GM18511 (cell line): Measurements from ENCODE around the gene PCDHGA8.
"Not testable (repeated sequence)": the region's sequence is repeated elsewhere in the genome, so short reads cannot be mapped to it uniquely, and the experiment has no call there.

Experiments used
- ATAC-seq: cut with Tn5 transposase; IDR thresholded peaks from one replicate; pipeline ENCODE4 v1.9.1; 2021; ENCODE audit warnings: mild to moderate bottlenecking, moderate library complexity; ENCODE audit not compliant: unreplicated experiment

Gene PCDHGA8

DNA sequence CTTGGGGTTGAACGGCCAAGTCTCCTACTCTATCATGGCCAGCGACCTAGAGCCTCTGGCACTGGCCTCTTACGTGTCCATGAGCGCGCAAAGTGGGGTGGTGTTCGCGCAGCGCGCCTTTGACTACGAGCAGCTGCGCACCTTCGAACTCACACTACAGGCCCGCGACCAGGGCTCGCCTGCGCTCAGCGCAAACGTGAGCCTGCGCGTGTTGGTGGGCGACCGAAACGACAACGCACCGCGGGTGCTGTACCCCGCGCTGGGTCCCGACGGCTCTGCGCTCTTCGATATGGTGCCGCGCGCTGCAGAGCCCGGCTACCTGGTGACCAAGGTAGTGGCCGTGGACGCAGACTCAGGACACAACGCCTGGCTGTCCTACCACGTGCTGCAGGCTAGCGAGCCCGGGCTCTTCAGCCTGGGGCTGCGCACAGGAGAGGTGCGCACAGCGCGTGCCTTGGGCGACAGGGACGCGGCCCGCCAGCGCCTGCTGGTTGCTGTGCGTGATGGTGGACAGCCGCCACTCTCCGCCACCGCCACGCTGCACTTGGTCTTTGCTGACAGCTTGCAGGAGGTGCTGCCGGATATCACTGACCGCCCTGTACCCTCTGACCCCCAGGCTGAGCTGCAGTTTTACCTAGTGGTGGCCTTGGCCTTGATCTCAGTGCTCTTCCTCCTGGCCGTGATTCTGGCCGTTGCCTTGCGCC is 7.3 kb downstream of the PCDHGA8 start:
- ATAC-seq: no peak

DNA sequence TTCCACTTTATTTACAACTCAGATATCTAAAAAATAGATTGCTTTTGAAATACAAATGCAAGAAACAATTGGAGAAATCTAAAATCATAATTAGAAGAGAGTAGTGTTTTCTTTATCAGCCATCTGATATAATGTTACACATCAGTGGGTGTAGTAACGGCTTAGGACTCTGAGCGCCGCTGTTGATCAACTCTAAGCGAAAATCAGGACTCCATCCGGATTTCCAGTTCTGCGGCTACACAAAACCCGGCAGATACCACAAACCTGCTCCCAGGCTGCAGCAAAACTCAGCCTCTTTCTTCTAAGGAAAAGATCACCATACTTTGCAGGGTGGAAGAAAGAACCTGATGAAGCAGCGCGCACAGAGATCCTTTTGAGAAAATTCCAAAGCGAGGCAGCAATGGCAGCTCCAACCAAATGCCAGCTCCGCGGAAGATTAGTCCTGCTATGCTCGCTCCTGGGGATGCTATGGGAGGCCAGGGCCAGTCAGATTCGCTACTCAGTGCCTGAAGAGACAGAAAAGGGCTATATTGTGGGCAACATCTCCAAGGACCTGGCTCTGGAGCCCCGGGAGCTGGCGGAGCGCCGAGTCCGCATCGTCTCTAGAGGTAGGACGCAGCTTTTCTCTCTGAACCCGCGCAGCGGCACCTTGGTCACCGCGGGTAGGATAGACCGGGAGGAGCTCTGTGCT is 10.3 kb downstream of the PCDHGA8 start, which contains the start of gene PCDHGA9:
TSS of gene PCDHGA9 (plus strand) at position 226 of the 691 bp plus-strand sequence. CDS start at position 401, 175 bp downstream.
- no peak for ATAC-seq

DNA sequence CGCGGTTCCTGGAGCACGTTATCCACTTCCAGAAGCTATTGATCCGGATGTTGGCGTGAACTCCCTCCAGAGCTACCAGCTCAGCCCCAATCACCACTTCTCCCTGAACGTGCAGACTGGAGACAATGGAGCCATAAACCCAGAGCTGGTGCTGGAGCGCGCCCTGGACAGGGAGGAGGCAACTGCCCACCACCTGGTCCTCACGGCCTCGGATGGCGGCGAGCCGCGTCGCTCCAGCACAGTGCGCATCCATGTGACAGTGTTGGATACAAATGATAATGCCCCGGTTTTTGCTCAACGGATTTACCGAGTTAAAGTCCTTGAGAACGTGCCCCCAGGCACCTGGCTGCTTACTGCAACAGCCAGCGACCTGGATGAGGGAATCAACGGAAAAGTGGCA is 11.0 kb downstream of the PCDHGA8 start:
- no peak for ATAC-seq

DNA sequence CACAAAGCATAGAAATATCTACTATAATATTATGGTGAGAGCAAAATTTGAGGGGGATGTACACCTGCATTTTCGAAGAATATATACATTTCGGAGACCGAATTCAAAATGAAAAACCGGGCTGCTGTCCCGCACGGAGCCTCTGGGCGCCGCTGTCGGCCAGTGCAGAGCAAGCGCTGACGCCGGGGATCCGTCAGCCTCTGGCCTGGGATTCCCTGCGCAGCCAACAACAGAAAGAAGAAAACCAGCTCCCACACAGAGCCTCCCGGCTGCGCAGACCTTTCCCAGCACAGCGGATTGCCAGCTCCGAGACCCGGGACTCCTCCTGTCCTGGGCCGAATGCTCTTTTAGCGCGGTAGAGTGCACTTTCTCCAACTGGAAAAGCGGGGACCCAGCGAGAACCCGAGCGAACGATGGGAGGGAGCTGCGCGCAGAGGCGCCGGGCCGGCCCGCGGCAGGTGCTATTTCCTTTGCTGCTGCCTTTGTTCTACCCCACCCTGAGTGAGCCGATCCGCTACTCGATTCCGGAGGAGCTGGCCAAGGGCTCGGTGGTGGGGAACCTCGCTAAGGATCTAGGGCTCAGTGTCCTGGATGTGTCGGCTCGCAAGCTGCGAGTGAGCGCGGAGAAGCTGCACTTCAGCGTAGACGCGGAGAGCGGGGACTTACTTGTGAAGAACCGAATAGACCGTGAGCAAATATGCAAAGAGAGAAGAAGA is 15.5 kb downstream of the PCDHGA8 start, which contains the start of gene PCDHGB6:
TSS of gene PCDHGB6 (plus strand) at position 232 of the 716 bp plus-strand sequence. CDS start at position 414, 182 bp downstream.
- peak; percentile 86 for ATAC-seq

DNA sequence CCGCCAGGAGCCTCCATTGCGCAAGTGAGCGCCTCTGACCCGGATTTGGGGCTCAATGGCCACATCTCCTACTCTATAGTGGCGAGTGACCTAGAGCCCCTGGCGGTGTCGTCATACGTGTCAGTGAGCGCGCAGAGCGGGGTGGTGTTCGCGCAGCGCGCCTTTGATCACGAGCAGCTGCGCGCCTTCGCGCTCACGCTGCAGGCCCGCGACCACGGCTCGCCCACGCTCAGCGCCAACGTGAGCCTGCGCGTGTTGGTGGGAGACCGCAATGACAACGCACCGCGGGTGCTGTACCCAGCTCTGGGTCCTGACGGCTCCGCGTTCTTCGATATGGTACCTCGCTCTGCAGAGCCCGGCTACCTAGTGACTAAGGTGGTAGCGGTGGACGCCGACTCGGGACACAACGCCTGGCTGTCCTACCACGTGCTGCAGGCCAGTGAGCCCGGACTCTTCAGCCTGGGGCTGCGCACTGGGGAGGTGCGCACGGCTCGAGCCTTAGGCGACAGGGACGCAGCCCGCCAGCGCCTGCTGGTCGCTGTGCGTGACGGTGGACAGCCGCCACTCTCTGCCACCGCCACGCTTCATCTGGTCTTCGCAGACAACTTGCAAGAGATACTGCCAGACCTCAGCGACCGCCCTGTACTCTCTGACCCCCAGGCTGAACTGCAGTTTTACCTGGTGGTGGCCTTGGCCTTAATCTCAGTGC is 17.3 kb downstream of the PCDHGA8 start:
- no peak for ATAC-seq

DNA sequence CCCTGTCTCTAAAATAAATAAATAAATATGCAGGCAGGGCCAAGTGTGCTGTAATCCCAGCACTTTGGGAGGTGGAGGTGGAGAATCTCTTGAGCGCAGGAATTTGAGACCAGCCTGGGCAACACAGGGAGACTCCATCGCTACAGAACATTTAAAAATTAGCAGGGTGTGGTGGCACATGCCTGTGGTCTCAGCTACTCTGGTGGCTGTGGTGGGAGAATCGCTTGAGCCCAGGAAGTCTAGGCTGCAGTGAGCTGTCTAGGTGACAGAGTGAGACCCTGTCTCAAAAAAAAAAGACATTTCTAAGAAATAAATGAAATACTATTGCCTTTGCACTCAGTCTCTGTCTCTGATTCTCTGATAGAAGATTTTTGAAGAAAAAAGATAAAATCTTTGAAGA is 19.1 kb downstream of the PCDHGA8 start:
- no peak for ATAC-seq

DNA sequence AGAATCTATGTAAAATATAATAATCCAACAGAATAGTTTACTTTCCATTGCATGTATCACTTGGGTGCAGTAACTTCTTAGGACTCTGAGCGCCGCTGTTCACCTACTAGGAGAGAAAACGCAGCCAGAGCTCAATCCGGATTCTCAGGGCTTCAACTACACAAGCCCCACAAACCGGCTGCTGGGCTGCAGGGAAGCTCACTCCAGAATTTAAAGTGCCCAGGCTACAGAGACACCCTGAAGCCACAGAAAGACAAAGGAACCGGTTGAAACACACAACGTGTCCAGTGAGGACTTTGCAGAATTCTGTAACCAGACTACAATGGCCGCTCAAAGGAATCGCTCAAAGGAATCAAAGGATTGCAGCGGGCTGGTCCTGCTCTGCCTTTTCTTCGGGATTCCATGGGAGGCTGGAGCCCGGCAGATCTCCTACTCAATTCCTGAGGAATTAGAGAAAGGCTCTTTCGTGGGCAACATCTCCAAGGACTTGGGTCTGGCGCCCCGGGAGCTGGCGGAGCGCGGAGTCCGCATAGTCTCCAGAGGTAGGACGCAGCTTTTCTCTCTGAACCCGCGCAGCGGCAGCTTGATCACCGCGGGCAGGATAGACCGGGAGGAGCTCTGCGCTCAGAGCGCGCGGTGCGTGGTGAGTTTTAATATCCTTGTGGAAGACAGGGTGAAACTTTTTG is 20.6 kb downstream of the PCDHGA8 start, which contains the start of gene PCDHGA10:
TSS of gene PCDHGA10 (plus strand) at position 134 of the 686 bp plus-strand sequence. CDS start at position 323, 189 bp downstream.
- ATAC-seq: peak; percentile 87

DNA sequence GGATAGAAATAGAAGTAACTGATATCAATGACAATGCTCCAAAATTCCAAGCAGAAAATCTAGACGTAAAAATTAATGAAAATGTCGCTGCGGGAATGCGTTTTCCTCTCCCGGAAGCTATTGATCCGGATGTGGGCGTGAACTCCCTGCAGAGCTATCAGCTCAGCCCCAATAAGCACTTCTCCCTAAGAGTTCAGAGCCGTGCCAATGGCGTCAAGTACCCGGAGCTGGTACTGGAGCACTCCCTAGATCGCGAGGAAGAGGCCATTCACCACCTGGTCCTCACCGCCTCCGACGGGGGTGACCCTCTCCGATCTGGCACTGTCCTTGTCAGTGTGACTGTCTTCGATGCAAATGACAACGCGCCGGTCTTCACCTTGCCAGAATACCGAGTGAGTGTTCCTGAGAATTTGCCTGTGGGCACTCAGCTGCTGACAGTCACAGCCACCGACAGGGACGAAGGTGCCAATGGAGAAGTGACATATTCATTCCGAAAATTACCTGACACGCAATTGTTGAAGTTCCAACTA is 21.2 kb downstream of the PCDHGA8 start:
- peak; percentile 39 for ATAC-seq

DNA sequence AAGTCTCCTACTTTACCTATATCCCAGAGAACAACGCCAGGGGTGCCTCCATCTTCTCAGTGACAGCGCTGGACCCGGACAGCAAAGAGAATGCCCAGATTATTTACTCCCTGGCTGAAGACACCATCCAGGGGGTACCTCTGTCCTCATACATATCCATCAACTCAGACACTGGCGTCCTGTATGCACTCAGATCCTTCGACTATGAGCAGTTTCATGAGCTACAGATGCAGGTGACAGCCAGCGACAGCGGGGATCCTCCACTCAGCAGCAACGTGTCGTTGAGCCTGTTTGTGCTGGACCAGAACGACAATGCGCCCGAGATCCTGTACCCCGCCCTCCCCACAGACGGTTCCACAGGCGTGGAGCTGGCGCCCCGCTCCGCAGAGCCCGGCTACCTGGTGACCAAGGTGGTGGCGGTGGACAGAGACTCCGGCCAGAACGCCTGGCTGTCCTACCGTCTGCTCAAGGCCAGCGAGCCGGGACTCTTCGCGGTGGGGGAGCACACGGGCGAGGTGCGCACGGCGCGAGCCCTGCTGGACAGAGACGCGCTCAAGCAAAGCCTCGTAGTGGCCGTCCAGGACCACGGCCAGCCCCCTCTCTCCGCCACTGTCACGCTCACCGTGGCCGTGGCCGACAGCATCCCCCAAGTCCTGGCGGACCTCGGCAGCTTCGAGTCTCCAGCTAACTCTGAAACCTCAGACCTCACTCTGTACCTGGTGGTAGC is 22.3 kb downstream of the PCDHGA8 start:
- ATAC-seq: not testable (repeated sequence)

DNA sequence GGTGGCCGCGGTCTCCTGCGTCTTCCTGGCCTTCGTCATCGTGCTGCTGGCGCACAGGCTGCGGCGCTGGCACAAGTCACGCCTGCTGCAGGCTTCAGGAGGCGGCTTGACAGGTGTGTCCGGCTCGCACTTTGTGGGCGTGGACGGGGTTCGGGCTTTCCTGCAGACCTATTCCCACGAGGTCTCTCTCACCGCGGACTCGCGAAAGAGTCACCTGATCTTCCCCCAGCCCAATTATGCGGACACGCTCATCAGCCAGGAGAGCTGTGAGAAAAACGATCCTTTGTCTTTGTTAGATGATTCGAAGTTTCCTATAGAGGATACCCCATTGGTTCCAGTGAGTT is 22.8 kb downstream of the PCDHGA8 start:
- not testable (repeated sequence) for ATAC-seq

DNA sequence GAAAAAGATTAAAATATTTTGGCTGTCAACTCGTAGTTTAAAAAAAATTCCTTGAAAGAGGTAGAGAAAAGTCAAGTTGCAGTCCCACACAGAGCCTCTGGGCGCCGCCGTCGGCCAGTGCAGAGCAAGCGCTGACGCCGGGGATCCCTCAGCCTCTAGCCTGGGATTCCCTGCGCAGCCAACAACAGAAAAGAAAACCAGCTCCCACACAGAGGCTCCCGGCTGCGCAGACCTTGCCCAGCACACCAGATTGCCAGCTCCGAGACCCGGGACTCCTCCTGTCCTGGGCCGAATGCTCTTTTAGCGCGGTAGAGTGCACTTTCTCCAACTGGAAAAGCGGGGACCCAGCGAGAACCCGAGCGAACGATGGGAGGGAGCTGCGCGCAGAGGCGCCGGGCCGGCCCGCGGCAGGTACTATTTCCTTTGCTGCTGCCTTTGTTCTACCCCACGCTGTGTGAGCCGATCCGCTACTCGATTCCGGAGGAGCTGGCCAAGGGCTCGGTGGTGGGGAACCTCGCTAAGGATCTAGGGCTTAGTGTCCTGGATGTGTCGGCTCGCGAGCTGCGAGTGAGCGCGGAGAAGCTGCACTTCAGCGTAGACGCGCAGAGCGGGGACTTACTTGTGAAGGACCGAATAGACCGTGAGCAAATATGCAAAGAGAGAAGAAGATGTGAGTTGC is 25.2 kb downstream of the PCDHGA8 start, which contains the start of gene PCDHGB7:
TSS of gene PCDHGB7 (plus strand) at position 184 of the 679 bp plus-strand sequence. CDS start at position 367, 183 bp downstream.
- ATAC-seq: peak; percentile 57

DNA sequence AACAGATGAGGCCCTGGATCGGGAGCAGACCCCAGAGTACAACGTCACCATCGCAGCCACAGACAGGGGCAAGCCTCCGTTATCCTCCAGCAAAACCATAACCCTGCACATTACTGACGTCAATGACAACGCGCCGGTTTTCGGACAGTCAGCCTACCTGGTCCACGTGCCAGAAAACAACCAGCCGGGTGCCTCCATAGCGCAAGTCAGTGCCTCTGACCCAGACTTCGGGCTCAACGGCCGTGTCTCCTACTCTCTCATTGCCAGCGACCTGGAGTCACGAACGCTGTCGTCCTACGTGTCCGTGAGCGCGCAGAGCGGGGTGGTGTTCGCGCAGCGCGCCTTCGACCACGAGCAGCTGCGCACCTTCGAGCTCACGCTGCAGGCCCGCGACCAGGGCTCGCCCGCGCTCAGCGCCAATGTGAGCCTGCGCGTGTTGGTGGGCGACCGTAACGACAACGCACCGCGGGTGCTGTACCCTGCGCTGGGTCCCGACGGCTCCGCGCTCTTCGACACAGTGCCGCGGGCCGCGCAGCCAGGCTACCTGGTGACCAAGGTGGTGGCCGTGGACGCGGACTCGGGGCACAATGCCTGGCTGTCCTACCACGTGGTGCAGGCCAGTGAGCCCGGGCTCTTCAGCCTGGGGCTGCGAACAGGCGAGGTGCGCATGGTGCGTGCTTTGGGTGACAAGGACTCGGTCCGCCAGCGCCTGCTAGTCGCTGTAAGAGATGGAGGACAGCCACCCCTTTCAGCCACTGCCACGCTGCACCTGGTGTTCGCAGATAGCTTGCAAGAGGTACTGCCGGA is 26.8 kb downstream of the PCDHGA8 start:
- no peak for ATAC-seq

DNA sequence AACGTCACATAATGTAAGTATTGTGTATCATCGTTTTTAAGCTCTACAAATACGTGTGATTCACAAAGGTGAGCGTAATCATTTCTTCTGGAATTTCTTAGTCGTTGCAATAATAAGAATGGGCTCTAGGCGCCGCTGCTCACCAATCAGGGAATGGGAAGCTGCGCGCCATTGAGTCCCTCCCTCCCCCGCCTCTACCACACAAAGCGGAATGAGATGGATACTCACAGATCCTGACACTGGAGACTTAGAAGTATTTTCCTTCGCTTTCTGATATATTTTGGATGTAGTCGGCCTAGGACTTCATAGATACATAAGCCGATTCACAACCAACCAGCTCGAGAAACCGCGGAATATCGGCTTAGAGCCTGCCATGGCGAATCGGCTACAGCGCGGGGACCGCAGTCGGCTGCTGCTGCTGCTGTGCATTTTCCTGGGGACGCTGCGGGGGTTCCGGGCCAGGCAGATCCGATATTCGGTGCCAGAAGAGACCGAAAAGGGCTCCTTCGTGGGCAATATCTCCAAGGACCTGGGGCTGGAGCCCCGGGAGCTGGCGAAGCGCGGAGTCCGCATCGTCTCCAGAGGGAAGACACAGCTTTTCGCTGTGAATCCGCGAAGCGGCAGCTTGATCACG is 28.5 kb downstream of the PCDHGA8 start, which contains the start of gene PCDHGA11:
TSS of gene PCDHGA11 (plus strand) at position 197 of the 634 bp plus-strand sequence. CDS start at position 374, 177 bp downstream.
- peak; percentile 60 for ATAC-seq

DNA sequence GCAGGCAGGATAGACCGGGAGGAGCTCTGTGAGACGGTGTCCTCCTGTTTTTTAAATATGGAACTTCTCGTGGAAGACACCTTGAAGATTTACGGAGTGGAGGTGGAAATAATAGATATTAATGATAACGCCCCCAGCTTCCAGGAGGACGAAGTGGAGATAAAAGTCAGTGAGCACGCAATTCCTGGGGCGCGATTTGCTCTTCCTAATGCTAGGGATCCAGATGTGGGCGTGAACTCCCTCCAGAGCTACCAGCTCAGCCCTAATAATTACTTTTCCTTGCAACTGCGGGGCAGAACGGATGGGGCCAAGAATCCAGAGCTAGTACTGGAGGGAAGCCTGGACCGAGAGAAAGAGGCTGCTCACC is 29.0 kb downstream of the PCDHGA8 start:
- ATAC-seq: no peak

DNA sequence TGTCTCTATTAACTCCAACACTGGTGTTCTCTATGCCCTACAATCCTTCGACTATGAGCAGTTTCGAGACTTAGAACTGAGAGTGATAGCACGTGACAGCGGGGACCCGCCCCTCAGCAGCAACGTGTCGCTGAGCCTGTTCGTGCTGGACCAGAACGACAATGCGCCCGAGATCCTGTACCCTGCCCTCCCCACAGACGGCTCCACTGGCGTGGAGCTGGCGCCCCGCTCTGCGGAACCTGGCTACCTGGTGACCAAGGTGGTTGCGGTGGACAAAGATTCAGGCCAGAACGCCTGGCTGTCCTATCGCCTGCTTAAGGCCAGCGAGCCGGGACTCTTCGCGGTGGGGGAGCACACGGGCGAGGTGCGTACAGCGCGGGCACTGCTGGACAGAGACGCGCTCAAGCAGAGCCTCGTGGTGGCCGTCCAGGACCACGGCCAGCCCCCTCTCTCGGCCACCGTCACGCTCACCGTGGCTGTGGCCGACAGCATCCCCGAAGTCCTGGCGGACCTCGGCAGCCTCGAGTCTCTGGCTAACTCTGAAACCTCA is 30.4 kb downstream of the PCDHGA8 start:
- no peak for ATAC-seq

DNA sequence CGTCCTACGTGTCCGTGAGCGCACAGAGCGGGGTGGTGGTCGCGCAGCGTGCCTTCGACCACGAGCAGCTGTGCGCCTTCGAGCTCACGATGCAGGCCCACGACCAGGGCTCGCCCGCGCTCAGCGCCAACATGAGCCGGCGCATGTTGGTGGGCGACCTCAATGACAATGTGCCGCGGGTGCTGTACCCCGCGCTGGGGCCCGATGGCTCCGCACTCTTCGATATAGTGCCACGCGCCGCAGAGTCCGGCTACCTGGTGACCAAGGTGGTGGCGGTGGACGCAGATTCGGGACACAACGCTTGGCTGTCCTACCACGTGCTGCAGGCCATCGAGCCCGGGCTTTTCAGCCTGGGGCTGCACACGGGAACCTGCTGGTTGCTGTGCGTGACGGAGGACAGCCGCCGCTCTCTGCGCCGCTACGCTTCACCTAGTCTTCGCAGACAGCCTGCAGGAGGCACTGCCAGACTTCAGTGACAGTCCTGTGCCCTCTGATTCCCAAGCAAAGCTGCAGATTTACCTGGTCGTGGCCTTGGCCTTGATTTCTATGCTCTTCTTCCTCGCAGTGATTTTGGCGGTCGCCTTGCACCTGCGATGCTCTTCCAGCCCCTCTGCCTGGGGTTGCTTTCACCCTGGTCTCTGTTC is 35.5 kb downstream of the PCDHGA8 start:
- no peak for ATAC-seq
